Suprapubic skin (tissue), 4 donors: ENCODE data around the gene CAMTA1. TPM values are rescaled to one million over a fixed set of nuclear protein-coding genes. Genes with fewer than 3 reads are reported as not detected.

Experiments
- DNase-seq, 2 donors: peaks; one replicate each; pipeline ENCODE4 v3.0.0-alpha.2; 2019; ENCODE audit warnings: low spot score in 2 of 2
- H3K27ac ChIP-seq: fragments of 200-600 bp; sonication (generic); one replicate; pipeline ENCODE4 v1.5.1; 2019
- H3K27me3 ChIP-seq: fragments of 200-600 bp; sonication (generic); one replicate; pipeline ENCODE4 v1.5.1; 2019
- H3K36me3 ChIP-seq: fragments of 200-600 bp; sonication (generic); one replicate; pipeline ENCODE4 v1.5.1; 2019
- H3K4me1 ChIP-seq: fragments of 200-600 bp; sonication (generic); one replicate; pipeline ENCODE4 v1.5.1; 2019
- H3K4me3 ChIP-seq: fragments of 200-600 bp; sonication (generic); one replicate; pipeline ENCODE4 v1.5.1; 2019; ENCODE audit warnings: mild to moderate bottlenecking
- H3K9me3 ChIP-seq: fragments of 200-600 bp; sonication (generic); one replicate; pipeline ENCODE4 v1.5.1; 2019
- EP300 ChIP-seq: sonication (generic); formaldehyde crosslinking; IDR thresholded peaks from one replicate; pipeline ENCODE4 v1.6.1; 2017; ENCODE audit warnings: antibody characterized with exemption
- POLR2A ChIP-seq, 2 donors: fragments of 450-650 bp; IDR thresholded peaks; one replicate each; pipeline ENCODE4 v1.6.1; 2017; ENCODE audit warnings: antibody characterized with exemption in 2 of 2, mild to moderate bottlenecking in 2 of 2, moderate library complexity in 2 of 2
- POLR2AphosphoS5 ChIP-seq, 3 donors: sonication (generic); formaldehyde crosslinking; IDR thresholded peaks; one replicate each; pipeline ENCODE4 v1.6.1; 2017; ENCODE audit warnings: antibody characterized with exemption in 3 of 3
- WGBS: methylation state at CpG from one replicate; pipeline ENCODE4 v1.1.5; 2018; 5-methylcytosine and 5-hydroxymethylcytosine counted together
- total RNA-seq, 4 donors: library from RNA; depleted of rRNA; stranded (reverse); fragments of >200 nt; gene quantifications; one replicate each; pipeline ENCODE4 v1.1.0, GENCODE V29; 2016
- TF ChIP-seq, protein P1 (sequence below), 2 donors: fragments of 200-600 bp in 1 of 2; fragments of 450-650 bp in 1 of 2; sonication (generic) in 1 of 2; IDR thresholded peaks; one replicate each; pipeline ENCODE4 v1.5.1; 2016 to 2019; ENCODE audit warnings: antibody characterized with exemption in 2 of 2, mild to moderate bottlenecking in 1 of 2, moderate library complexity in 1 of 2

The CAMTA1 gene
- total RNA-seq, 4 donors from 2014 or later = 40.4 to 54.1 (median 46.6) TPM

DNA sequence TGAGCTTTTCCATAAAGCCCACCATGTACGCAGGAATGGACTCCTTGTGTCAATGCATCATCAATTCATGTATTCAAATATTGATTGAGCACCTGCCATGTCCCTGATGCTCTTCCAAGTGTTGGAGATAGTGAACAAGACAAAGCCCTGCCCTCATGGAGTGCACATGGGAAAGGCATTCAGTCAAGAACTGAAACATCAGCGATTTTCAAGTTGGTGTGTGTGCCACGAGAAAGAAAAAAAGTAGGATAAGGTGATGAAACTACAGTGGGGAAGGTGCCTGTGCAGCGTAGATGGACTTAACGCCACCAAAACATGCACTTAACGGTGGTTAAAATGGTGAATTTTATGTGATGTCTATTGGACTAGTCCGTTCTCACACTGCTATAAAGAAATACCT is 553.2 kb downstream of the CAMTA1 start:
- no peak overlapping the region for H3K4me3 ChIP-seq
- peaks cover under 1% of the 10 kb centered on the region for H3K27me3 ChIP-seq
- H3K27ac ChIP-seq = no peak overlapping the region
- peaks cover 13% of the 10 kb centered on the region for H3K4me1 ChIP-seq
- DNase-seq = no peak
- no peaks in the 10 kb centered on the region for H3K9me3 ChIP-seq
- TF ChIP-seq POLR2A (IDR thresholded peaks at IDR 0.05) = no peak
- TF ChIP-seq POLR2AphosphoS5 (IDR thresholded peaks at IDR 0.05) = no peak
- TF ChIP-seq, protein P1, sequence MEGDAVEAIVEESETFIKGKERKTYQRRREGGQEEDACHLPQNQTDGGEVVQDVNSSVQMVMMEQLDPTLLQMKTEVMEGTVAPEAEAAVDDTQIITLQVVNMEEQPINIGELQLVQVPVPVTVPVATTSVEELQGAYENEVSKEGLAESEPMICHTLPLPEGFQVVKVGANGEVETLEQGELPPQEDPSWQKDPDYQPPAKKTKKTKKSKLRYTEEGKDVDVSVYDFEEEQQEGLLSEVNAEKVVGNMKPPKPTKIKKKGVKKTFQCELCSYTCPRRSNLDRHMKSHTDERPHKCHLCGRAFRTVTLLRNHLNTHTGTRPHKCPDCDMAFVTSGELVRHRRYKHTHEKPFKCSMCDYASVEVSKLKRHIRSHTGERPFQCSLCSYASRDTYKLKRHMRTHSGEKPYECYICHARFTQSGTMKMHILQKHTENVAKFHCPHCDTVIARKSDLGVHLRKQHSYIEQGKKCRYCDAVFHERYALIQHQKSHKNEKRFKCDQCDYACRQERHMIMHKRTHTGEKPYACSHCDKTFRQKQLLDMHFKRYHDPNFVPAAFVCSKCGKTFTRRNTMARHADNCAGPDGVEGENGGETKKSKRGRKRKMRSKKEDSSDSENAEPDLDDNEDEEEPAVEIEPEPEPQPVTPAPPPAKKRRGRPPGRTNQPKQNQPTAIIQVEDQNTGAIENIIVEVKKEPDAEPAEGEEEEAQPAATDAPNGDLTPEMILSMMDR (IDR thresholded peaks at IDR 0.05) = no peak
- TF ChIP-seq EP300 = no peak
- no peaks in the 10 kb centered on the region for H3K36me3 ChIP-seq
- WGBS = 93% methylated on average over 7 of the region's 7 CpGs

DNA sequence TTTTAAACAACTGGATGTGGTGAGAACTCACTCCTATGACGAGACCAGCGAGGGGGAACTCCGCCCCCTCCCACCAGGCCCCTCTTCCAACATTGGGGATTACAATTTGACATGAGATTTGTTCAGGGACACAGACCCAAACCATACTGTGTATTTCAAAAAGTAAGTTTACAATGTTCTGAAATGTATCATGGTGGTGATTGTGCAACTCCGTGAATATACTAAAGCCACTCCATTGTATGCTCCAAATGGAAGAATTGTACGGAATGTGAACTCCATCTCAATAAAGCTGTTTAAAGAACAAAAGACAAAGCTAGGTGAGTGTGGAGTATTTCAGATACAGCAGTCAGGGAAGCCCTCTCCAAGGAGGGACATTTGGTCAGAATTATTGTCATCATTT is 553.8 kb downstream of the CAMTA1 start:
- TF ChIP-seq POLR2A (IDR thresholded peaks at IDR 0.05) = no peak
- TF ChIP-seq POLR2AphosphoS5 (IDR thresholded peaks at IDR 0.05) = no peak
- no peak for TF ChIP-seq EP300
- TF ChIP-seq, protein P1 (IDR thresholded peaks at IDR 0.05) = no peak
- H3K27me3 ChIP-seq = no peaks in the 10 kb centered on the region
- H3K4me1 ChIP-seq = peaks cover 13% of the 10 kb centered on the region
- WGBS = 94% methylated on average over 5 of the region's 5 CpGs
- H3K36me3 ChIP-seq = no peaks in the 10 kb centered on the region
- no peak for DNase-seq
- no peak overlapping the region for H3K4me3 ChIP-seq
- no peaks in the 10 kb centered on the region for H3K9me3 ChIP-seq
- H3K27ac ChIP-seq = no peak overlapping the region

DNA sequence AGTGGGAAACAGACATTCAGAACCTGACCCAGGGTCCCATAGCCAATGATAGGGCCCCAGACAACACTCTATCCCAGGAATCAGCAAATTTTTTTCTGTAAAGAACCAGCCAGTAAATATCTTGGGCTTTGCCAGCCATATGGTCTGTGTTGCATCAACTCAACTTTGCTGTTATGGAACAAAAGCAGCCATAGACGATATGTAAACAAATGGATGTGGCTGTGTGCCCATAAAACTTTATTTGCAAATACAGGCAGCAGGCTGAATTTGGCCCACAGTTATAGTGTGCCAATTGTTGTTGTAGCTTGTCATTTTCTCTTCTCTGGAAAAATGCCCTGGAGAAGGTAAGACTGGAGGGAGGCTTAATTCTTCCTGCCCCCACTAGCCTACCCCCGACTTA is 554.7 kb downstream of the CAMTA1 start:
- H3K4me1 ChIP-seq = peaks cover 4% of the 10 kb centered on the region
- TF ChIP-seq POLR2A (IDR thresholded peaks at IDR 0.05) (no peak), EP300 (no peak), POLR2AphosphoS5 (IDR thresholded peaks at IDR 0.05) (no peak)
- TF ChIP-seq, protein P1 (IDR thresholded peaks at IDR 0.05) = no peak
- H3K4me3 ChIP-seq = no peak overlapping the region
- no peaks in the 10 kb centered on the region for H3K36me3 ChIP-seq
- no peaks in the 10 kb centered on the region for H3K27me3 ChIP-seq
- DNase-seq = no peak
- H3K27ac ChIP-seq = no peak overlapping the region
- no peaks in the 10 kb centered on the region for H3K9me3 ChIP-seq
- 44% methylated on average over 2 of the region's 2 CpGs for WGBS

DNA sequence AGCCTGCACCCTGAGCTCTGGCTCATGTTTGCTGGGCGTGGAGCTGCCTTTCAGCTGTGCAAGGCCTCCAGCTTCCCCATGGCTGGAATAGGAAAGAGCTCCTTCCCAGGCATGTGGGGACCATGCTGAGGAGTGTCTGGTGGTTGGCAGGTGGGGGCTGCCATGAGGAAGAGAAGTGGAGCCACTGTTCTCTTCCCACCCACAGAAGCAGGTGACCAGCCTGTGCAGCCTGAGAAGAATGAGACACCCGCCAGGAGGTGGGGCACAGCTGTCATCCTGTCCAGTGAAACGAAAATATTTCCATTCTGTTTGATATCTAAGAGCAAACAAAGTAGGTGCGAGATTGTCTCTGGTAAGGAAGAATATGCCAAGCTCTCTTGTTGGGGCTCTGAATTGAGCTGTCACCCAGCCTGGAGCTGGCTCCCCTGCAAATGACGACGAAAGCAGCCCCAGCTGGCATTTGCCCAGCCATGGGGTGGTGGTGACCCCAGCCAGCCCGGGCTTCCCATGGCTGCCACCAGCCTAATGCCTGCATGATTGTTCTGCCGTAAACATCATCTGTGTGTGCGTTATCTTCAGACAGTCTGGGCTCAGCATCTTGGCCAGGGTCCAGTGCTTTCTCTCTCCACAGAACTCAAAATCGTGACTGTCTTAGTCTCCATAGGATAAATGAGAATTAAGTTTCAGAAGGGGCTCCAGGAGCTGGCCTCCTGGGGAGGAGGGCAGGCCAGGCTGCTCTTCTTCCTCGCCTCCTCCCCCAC is 556.1 kb downstream of the CAMTA1 start:
- H3K27ac ChIP-seq = no peak overlapping the region
- 53% methylated on average over 11 of the region's 11 CpGs for WGBS
- DNase-seq = no peak
- no peaks in the 10 kb centered on the region for H3K27me3 ChIP-seq
- TF ChIP-seq POLR2AphosphoS5 (IDR thresholded peaks at IDR 0.05) (no peak), POLR2A (IDR thresholded peaks at IDR 0.05) (no peak), EP300 (no peak)
- TF ChIP-seq, protein P1 (IDR thresholded peaks at IDR 0.05) = no peak
- H3K36me3 ChIP-seq = no peaks in the 10 kb centered on the region
- no peak overlapping the region for H3K4me3 ChIP-seq
- H3K4me1 ChIP-seq = no peaks in the 10 kb centered on the region
- H3K9me3 ChIP-seq = no peaks in the 10 kb centered on the region

DNA sequence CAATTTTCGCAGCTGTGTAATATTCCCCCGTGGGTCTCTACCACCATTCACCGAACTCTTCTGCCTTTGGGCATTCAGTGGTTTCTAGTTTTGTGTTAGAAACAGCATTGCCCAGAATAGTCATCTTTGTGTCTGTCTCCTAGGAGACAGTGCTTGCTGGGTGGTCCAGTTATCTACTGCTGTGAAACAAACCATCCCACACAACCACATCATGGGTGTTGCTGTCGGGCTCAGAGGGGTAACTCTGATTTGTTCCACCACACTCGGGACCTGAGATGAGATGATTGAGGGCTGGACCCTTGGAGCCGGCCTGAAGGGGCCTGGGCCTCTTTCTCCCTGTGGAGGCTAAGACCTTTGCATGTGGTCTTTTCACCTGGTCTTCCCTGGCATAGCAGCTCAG is 558.6 kb downstream of the CAMTA1 start:
- Histone ChIP-seq H3K27ac (no peak overlapping the region), H3K27me3 (peaks cover 4% of the 10 kb centered on the region), H3K4me3 (no peak overlapping the region), H3K36me3 (no peaks in the 10 kb centered on the region), H3K4me1 (no peaks in the 10 kb centered on the region), H3K9me3 (no peaks in the 10 kb centered on the region)
- no peak for TF ChIP-seq POLR2AphosphoS5 (IDR thresholded peaks at IDR 0.05)
- no peak for TF ChIP-seq EP300
- TF ChIP-seq, protein P1 (IDR thresholded peaks at IDR 0.05) = no peak
- TF ChIP-seq POLR2A (IDR thresholded peaks at IDR 0.05) = no peak
- DNase-seq = no peak
- WGBS = 89% methylated on average over 6 of the region's 6 CpGs
